Panc1 (cell line): ENCODE data around the gene FAM163B. TPM values are rescaled to one million over a fixed set of nuclear protein-coding genes. Genes with fewer than 3 reads are reported as not detected.

Experiments
- ATAC-seq: fragments of 200-7000 bp; cut with Tn5 transposase; 2 replicates; pipeline ENCODE4 v1.9.1; 2020; ENCODE audit warnings: mild to moderate bottlenecking, moderate library complexity
- BruUV-seq: library from RNA; stranded (reverse); fragments of 400-500 nt; replicated peaks from 2 replicates; lab custom pipeline; 2021; lab: Mats Ljungman, UMichigan
- CTCF ChIA-PET: fragments of 300-600 bp; sonication (Branson Sonifier 250); formaldehyde crosslinking; loops from one replicate; lab custom pipeline; 2022; ENCODE audit warnings: antibody characterized with exemption; lab: Charles Lee
- POLR2A ChIA-PET: fragments of 300-600 bp; sonication (Branson Sonifier 250); formaldehyde crosslinking; loops from one replicate; lab custom pipeline; 2022; ENCODE audit warnings: antibody characterized with exemption; lab: Charles Lee
- DNase-seq: peaks from one replicate; pipeline ENCODE4 v3.0.0-alpha.2; 2010; ENCODE audit warnings: low read depth, low spot score
- H3K27ac ChIP-seq: 2 replicates; pipeline ENCODE4 v1.5.1; 2011; ENCODE audit warnings: mild to moderate bottlenecking, low read length, inconsistent platforms
- H3K27me3 ChIP-seq: fragments of 200-500 bp; sonication (Bioruptor generic); 2 replicates; pipeline ENCODE4 v1.6.0; 2014; ENCODE audit warnings: low read length, inconsistent platforms; ENCODE audit not compliant: control insufficient read depth, insufficient read depth
- H3K36me3 ChIP-seq: fragments of 200-500 bp; sonication (Bioruptor generic); 2 replicates; pipeline ENCODE4 v1.5.1; 2014; ENCODE audit warnings: inconsistent platforms, mild to moderate bottlenecking, low read length, moderate library complexity; ENCODE audit not compliant: control insufficient read depth, insufficient read depth
- H3K4me1 ChIP-seq: 2 replicates; pipeline ENCODE4 v1.5.1; 2011; ENCODE audit warnings: inconsistent platforms, mild to moderate bottlenecking, low read length, moderate library complexity; ENCODE audit not compliant: control insufficient read depth, insufficient read depth
- H3K4me3 ChIP-seq, 2 experiments: 2 replicates each; pipeline ENCODE4 v1.5.1; 2011 to 2012; ENCODE audit warnings: low read depth in 2 of 2, low read length in 2 of 2, mild to moderate bottlenecking in 2 of 2, inconsistent platforms in 1 of 2, moderate library complexity in 1 of 2
- H3K9me3 ChIP-seq: fragments of 200-500 bp; sonication (Bioruptor generic); 2 replicates; pipeline ENCODE4 v1.5.1; 2014; ENCODE audit warnings: low read depth, mild to moderate bottlenecking, inconsistent platforms, low read length, moderate library complexity; ENCODE audit not compliant: control insufficient read depth, insufficient read depth
- CTCF ChIP-seq: fragments of 450-650 bp; IDR thresholded peaks from 2 replicates; pipeline ENCODE4 v1.5.1; 2017; ENCODE audit warnings: mild to moderate bottlenecking
- POLR2AphosphoS5 ChIP-seq: IDR thresholded peaks from 2 replicates; pipeline ENCODE4 v1.6.1; 2012; ENCODE audit warnings: mild to moderate bottlenecking, low read depth, low read length, moderate library complexity
- SIN3A ChIP-seq: IDR thresholded peaks from 2 replicates; pipeline ENCODE4 v1.6.1; 2012; ENCODE audit warnings: low read depth, mild to moderate bottlenecking, low read length, moderate library complexity, borderline replicate concordance; ENCODE audit not compliant: insufficient read depth
- TCF7L2 ChIP-seq: IDR thresholded peaks from 2 replicates; pipeline ENCODE4 v1.6.1; 2011; ENCODE audit warnings: mild to moderate bottlenecking, low read depth, low read length, inconsistent platforms
- in situ Hi-C: cut with HindIII; loops from 2 replicates; pipeline ENCODE4 v1.10.0; 2016; ENCODE audit warnings: low sequenced_read_pairs, low pct_unique_long_range_greater_than_20kb
- intact Hi-C: fragments of 100-400 bp; cut with micrococcal nuclease; formaldehyde crosslinking; loops from one replicate; pipeline ENCODE4 v1.10.0; 2022; ENCODE audit not compliant: unreplicated experiment
- total RNA-seq: library from RNA; stranded (reverse); gene quantifications from one replicate; pipeline ENCODE4 v1.2.1, GENCODE V29; 2021; ENCODE audit not compliant: unreplicated experiment
- TF ChIP-seq, protein P1 (sequence below), 2 experiments: IDR thresholded peaks; 2 replicates each; pipeline ENCODE4 v1.6.1; 2011 to 2012; ENCODE audit warnings: low read depth in 2 of 2, control low read depth in 1 of 2, low read length in 1 of 2, mild to moderate bottlenecking in 1 of 2, moderate library complexity in 1 of 2; ENCODE audit not compliant: insufficient read depth in 1 of 2

Gene FAM163B
- total RNA-seq, 1 experiment from 2014 or later, result not detected

GRCh38 chr9:133603135-133603927 lies 5.9 kb downstream of the FAM163B start:
- in situ Hi-C loops (no loop called here), intact Hi-C loops (no loop called here)
- BruUV-seq, result no TSS peak
- no peaks in the 10 kb centered on the region for H3K4me1 ChIP-seq
- ChIA-PET POLR2A (no interaction called here), CTCF (no interaction called here)
- DNase-seq (no peak), ATAC-seq (no peak)
- no peaks in the 10 kb centered on the region for H3K9me3 ChIP-seq
- no peak overlapping the region for H3K27ac ChIP-seq
- no peaks in the 10 kb centered on the region for H3K36me3 ChIP-seq
- no peak overlapping the region for H3K4me3 ChIP-seq
- TF ChIP-seq POLR2AphosphoS5, result no peak
- TF ChIP-seq SIN3A, result no peak
- no peak for TF ChIP-seq CTCF
- TF ChIP-seq, protein P1, sequence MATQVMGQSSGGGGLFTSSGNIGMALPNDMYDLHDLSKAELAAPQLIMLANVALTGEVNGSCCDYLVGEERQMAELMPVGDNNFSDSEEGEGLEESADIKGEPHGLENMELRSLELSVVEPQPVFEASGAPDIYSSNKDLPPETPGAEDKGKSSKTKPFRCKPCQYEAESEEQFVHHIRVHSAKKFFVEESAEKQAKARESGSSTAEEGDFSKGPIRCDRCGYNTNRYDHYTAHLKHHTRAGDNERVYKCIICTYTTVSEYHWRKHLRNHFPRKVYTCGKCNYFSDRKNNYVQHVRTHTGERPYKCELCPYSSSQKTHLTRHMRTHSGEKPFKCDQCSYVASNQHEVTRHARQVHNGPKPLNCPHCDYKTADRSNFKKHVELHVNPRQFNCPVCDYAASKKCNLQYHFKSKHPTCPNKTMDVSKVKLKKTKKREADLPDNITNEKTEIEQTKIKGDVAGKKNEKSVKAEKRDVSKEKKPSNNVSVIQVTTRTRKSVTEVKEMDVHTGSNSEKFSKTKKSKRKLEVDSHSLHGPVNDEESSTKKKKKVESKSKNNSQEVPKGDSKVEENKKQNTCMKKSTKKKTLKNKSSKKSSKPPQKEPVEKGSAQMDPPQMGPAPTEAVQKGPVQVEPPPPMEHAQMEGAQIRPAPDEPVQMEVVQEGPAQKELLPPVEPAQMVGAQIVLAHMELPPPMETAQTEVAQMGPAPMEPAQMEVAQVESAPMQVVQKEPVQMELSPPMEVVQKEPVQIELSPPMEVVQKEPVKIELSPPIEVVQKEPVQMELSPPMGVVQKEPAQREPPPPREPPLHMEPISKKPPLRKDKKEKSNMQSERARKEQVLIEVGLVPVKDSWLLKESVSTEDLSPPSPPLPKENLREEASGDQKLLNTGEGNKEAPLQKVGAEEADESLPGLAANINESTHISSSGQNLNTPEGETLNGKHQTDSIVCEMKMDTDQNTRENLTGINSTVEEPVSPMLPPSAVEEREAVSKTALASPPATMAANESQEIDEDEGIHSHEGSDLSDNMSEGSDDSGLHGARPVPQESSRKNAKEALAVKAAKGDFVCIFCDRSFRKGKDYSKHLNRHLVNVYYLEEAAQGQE (IDR thresholded peaks at IDR 0.05; ENCODE audit: insufficient read depth in 1 of 2, low read depth in 2 of 2, low read length in 1 of 2), result no peak
- TF ChIP-seq TCF7L2, result no peak
- no peaks in the 10 kb centered on the region; the same call in 1 of the 2 replicates for H3K27me3 ChIP-seq

- Histone ChIP-seq H3K27me3 (no peaks in the 10 kb centered on the region), H3K4me1 (no peaks in the 10 kb centered on the region), H3K36me3 (no peaks in the 10 kb centered on the region), H3K9me3 (peaks cover 6% of the 10 kb centered on the region; the same call in 1 of the 2 replicates), H3K4me3 (no peak overlapping the region), H3K27ac (no peak overlapping the region)
- in situ Hi-C loops, result no loop called here
- TF ChIP-seq CTCF, result no peak
- TF ChIP-seq, protein P1 (IDR thresholded peaks at IDR 0.05; ENCODE audit: insufficient read depth in 1 of 2, low read depth in 2 of 2, low read length in 1 of 2), result no peak
- TF ChIP-seq POLR2AphosphoS5, result no peak
- TF ChIP-seq TCF7L2, result no peak
- TF ChIP-seq SIN3A, result no peak
- intact Hi-C loops, result no loop called here
- POLR2A ChIA-PET, result no interaction called here
- DNase-seq (no peak), ATAC-seq (no peak)
- BruUV-seq, result no TSS peak
- CTCF ChIA-PET, result no interaction called here
These were observed 6.9 kb downstream of the FAM163B start for GRCh38 chr9:133602277-133602676.
